ENCODE results near the gene SLC8A2. TPM values are rescaled to one million over a fixed set of nuclear protein-coding genes. Genes with fewer than 3 reads are reported as not detected.

The SLC8A2 gene
- total and polyA plus RNA-seq, 10 of the 15 experiments (the other 5 are each of a cell fraction or from before 2014, with no cell fraction given), result not detected

DNA sequence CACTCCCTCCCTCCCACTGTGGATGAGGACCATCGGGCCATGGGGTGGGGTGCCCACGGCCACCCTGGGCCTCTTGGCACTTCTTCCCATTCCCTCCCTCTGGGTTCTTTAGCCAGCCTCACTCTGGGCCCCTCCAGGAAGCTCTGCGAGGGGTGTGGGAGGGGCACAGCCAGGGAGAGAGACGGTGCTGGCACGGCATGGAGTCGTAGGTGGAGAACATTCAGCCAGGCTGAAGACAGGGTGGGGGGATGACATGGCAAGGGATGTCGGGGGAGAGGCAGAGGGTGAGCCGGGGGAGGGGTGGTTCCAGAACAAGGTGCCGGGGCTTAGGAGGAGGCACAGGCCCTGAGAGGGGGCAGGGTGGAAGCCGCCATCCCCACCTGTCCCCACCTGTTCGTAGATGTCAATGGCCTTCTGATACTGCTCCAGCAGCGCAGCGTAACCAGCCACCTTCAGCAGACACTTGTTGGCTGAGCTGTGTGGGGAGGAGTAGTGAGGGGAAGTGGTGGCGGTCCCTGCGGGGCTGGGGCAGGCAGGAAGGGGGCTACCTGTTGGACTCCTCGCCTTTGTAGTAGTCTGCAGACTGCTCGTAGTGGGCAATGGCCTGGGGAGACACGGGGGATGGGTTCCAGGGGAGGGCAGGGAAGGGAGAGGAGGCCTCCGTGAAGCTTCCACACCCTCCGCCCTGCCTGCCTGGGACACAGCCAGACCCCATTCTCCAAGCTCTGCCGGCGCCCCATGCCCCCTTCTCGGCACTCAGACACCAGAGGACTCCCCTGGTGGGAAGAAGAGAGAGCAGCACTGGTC is 21.1 kb upstream of the SLC8A2 start (continued):
- TF ChIP-seq, protein P1, sequence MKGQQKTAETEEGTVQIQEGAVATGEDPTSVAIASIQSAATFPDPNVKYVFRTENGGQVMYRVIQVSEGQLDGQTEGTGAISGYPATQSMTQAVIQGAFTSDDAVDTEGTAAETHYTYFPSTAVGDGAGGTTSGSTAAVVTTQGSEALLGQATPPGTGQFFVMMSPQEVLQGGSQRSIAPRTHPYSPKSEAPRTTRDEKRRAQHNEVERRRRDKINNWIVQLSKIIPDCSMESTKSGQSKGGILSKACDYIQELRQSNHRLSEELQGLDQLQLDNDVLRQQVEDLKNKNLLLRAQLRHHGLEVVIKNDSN (IDR thresholded peaks at IDR 0.05; ENCODE audit: borderline replicate concordance, extremely low read length, insufficient read depth, low read depth, low read length), result no peak
- TF ChIP-seq EP300 (IDR thresholded peaks at IDR 0.05; ENCODE audit: borderline replicate concordance in 1 of 2, control insufficient read depth in 1 of 2, low read depth in 2 of 2, low read length in 2 of 2), result no peak
- no peak for TF ChIP-seq SIX5 (IDR thresholded peaks at IDR 0.05; ENCODE audit: low read depth, low read length, severe bottlenecking)
- no peak for TF ChIP-seq DPF2 (IDR thresholded peaks at IDR 0.05)
- no peak for TF ChIP-seq SMARCA5 (IDR thresholded peaks at IDR 0.05)
- no peak for TF ChIP-seq IKZF2 (IDR thresholded peaks at IDR 0.05)
- no peak for TF ChIP-seq CTCF (IDR thresholded peaks at IDR 0.05 in 2 of 3, conservative IDR thresholded peaks at IDR 0.05 in 1 of 3; ENCODE audit: control insufficient read depth in 2 of 3, extremely low read depth in 1 of 3, insufficient read depth in 1 of 3, low read depth in 3 of 3, low read length in 3 of 3)

DNA sequence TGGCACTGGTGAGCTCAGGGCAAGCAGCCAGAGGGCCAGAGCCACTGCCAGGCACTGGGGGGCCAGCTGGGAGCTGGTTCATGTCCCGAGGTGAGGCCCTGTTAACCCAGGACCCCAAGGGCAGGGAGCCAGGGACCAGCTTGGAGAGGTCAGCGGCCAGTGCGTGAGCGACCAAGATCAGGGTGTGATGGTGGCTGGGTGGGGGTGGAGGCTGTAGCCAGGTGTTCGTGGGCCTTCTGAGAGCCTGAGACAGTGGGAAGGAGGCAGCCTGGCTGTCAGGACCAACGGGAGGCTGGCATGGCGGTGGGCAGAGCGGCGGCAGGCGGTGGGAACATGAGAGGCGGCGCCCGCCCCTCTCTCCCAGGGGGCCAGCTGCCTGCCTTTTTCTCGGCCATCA is 20.4 kb upstream of the SLC8A2 start:
- intact Hi-C loops (cut with micrococcal nuclease; ENCODE audit: unreplicated experiment) (no loop called here), in situ Hi-C loops (cut with MboI) (no loop called here)
- H3K27me3 ChIP-seq (replicated peaks in 1 of 2; ENCODE audit: control insufficient read depth in 2 of 2, insufficient read depth in 2 of 2, low read length in 1 of 2), result no peaks in the 10 kb centered on the region
- ChIA-PET RAD21 (ENCODE audit: unreplicated experiment) (no interaction called here), CTCF (no interaction called here), SMC1A (ENCODE audit: uncharacterized antibody, unreplicated experiment) (no interaction called here), POLR2A (interaction anchor here (0.6 kb wide), 1 partner anchor 62 kb away, joined by 3 read pairs; no protein-coding TSS in a partner anchor)
- BruUV-seq (replicated peaks), result no TSS peak
- peaks cover 15 to 27% of the 10 kb centered on the region in 2 experiments for H3K36me3 ChIP-seq (ENCODE audit: control insufficient read depth in 2 of 2, insufficient read depth in 2 of 2, low read length in 1 of 2)
- H2AFZ ChIP-seq (ENCODE audit: control insufficient read depth, low read depth, low read length), result no peak overlapping the region
- H3K9me3 ChIP-seq (replicated peaks; ENCODE audit: control insufficient read depth, insufficient read depth, low read length), result no peaks in the 10 kb centered on the region
- peaks cover 8% of the 10 kb centered on the region for H3K4me1 ChIP-seq (ENCODE audit: control insufficient read depth, insufficient read depth, low read length)
- H3K79me2 ChIP-seq (ENCODE audit: control insufficient read depth, insufficient read depth, low read length), result no peaks in the 10 kb centered on the region
- 90% methylated on average over 14 of the region's 14 CpGs for WGBS (ENCODE audit: insufficient coverage, insufficient replicate concordance, low lambda C conversion rate, missing lambda C conversion rate)
- H3K4me3 ChIP-seq, result no peak overlapping the region
- TF ChIP-seq POLR2A (IDR thresholded peaks at IDR 0.05; ENCODE audit: low read depth, low read length) (peak; percentile 41; the same call in 1 of the 2 replicates), HDGF (IDR thresholded peaks at IDR 0.05) (no peak)
- FAIRE-seq (no peak), DNase-seq (ENCODE audit: low read depth, low spot score) (no peak), ATAC-seq (no peak)
- H3K27ac ChIP-seq (ENCODE audit: control insufficient read depth, insufficient read depth), result no peak overlapping the region
- H3K4me2 ChIP-seq (ENCODE audit: control insufficient read depth, insufficient read depth), result no peak overlapping the region
- no peaks in the 10 kb centered on the region; the same call in 1 of the 2 replicates for H4K20me1 ChIP-seq (ENCODE audit: control insufficient read depth, insufficient read depth)
- H3K9ac ChIP-seq (ENCODE audit: control insufficient read depth, insufficient read depth, low read length), result no peak overlapping the region
